Activated naive CD8-positive, alpha-beta T cell (primary cell): ENCODE measurements around the gene C6orf15.

Source experiments
- H3K27ac Mint-ChIP-seq: one replicate; pipeline ENCODE4 v1.8.0; 2021; ENCODE audit warnings: mixed read lengths
- H3K27me3 Mint-ChIP-seq: one replicate; pipeline ENCODE4 v1.8.0; 2021; ENCODE audit warnings: mixed read lengths
- H3K36me3 Mint-ChIP-seq: one replicate; pipeline ENCODE4 v1.8.0; 2021; ENCODE audit warnings: mixed read lengths
- H3K4me1 Mint-ChIP-seq: one replicate; pipeline ENCODE4 v1.8.0; 2021; ENCODE audit warnings: low read depth, mixed read lengths
- H3K4me3 Mint-ChIP-seq: one replicate; pipeline ENCODE4 v1.8.0; 2021; ENCODE audit warnings: mild to moderate bottlenecking, mixed read lengths
- H3K9me3 Mint-ChIP-seq: one replicate; pipeline ENCODE4 v1.8.0; 2021; ENCODE audit warnings: low read depth, mixed read lengths

The C6orf15 gene

GRCh38 chr6:31112478-31112877, at the start of gene C6orf15:
Gene C6orf15 (minus strand): TSS chr6:31112575. CDS start chr6:31112555, 20 bp downstream.
- Mint-ChIP-seq H3K9me3 (no peaks in the 10 kb centered on the region), H3K4me1 (no peaks in the 10 kb centered on the region), H3K4me3 (no peak within 1 kb of the TSS), H3K27me3 (no peaks in the 10 kb centered on the region), H3K27ac (no peak within 1 kb of the TSS), H3K36me3 (no peaks in the 10 kb centered on the region)

DNA sequence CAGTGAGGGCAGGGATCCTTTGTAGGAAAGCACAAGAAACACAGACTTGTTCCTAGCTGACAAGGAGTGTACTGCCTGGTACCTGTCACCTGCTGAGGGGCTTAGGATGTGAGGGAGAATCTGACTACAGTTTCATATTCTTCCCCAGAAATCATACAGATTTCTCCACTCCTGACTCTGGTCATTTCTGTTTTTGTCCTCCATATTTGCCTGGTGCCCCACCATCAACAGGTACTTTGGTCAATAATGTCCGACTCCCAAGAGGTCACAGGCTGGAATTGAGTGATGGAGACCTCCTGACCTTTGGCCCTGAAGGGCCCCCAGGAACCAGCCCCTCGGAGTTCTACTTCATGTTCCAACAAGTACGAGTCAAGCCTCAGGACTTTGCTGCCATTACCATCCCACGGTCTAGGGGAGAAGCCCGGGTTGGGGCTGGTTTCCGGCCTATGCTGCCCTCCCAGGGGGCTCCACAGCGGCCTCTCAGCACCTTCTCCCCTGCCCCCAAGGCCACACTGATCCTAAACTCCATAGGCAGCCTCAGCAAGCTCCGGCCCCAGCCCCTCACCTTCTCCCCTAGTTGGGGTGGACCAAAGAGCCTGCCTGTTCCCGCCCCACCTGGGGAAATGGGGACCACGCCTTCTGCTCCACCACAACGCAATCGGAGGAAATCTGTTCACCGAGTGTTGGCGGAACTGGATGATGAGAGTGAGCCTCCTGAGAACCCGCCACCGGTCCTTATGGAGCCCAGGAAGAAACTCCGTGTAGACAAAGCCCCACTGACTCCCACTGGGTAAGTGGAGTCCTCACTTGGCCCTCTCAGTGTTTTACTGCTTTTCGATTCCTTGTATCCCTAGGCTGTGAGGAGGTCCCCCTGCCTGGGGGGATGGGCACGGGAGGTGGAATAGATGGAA, 49.1 kb upstream of the C6orf15 start:
- Mint-ChIP-seq H3K9me3 (no peaks in the 10 kb centered on the region), H3K4me1 (peaks cover 23% of the 10 kb centered on the region), H3K36me3 (no peaks in the 10 kb centered on the region), H3K27me3 (no peaks in the 10 kb centered on the region), H3K27ac (no peak overlapping the region), H3K4me3 (no peak overlapping the region)

DNA sequence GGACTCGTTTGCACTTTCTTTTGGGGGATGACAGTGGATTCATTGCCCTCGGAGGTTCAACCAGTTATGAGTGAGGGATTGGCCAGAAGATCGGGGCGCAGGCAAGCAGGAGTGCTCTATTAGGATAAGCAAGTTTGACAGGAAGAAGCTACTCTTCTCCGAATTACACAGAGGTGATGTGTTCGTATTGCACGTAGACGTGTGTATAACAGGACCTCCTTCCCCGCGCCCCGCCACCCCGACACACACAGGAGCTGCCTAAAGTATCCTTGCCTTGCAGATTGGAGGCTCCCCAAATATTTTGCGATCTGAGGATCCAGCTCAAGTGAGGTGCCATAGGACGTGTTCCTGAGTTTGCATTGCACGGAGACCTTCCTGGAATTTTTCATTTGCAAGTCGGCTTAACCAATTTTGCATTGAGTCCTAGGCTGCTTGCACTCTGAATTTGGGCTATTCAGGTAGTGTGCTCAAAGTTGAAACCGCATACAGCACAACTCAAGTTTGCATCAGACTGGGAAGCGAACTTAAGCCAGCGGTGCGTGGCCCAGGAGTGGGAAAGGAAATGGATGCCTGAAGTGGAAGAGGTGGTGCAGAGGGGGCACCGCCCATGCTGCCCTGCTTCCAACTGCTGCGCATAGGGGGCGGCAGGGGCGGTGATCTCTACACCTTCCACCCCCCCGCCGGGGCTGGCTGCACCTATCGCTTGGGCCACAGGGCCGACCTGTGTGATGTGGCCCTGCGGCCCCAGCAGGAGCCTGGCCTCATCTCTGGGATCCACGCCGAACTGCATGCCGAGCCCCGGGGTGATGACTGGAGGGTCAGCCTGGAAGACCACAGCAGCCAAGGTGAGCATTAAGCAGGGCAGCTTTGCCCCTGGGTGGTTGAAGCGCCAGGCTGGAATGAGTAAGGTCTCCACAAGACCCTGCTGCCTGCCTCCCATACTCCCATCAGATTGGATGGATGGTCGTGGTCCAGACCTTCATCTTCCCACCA, 46.8 kb upstream of the C6orf15 start:
- H3K27ac Mint-ChIP-seq, result peak overlapping the region; percentile 86
- no peaks in the 10 kb centered on the region for H3K27me3 Mint-ChIP-seq
- H3K4me3 Mint-ChIP-seq, result peak overlapping the region; percentile 97
- H3K4me1 Mint-ChIP-seq, result peaks cover 23% of the 10 kb centered on the region
- H3K9me3 Mint-ChIP-seq, result no peaks in the 10 kb centered on the region
- peaks cover 2% of the 10 kb centered on the region for H3K36me3 Mint-ChIP-seq

DNA sequence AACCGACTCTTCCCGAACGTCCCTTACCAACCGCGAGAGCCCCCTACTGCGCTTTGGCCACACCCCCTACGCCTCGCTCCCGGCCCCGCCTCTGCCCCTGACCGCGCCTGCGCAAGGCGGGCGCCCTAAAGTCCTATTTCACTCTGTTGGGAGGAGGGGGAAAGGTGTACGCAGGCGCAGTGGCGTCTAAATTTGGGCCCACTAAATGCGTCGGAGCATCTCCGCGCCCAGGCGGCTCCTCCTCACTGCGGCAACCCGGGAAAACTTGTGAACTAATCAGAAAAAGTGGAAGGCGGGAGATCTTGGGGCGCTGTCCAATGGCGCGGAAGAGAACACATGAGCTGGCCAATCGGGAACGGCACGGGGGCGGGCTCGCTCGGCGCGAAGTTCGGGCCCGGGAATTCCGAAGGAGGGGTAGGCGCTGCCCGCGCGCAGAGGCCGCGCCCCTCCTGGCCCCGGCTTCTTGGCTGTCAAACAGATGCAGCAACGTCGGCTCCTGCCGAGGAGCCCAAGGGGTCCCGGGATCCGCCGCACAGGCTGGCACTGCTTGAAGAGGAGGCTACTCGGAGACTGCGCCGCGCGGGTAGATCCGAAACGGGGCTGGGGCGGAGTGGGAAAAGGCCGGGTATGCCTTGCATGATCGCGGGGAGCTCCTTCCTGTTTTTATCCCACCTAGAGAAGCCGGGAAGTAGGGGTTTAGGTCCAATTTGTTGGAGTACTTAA, 45.9 kb upstream of the C6orf15 start, which contains the start of gene TCF19:
TSS of gene TCF19 (plus strand) at position 450 of the 723 bp plus-strand sequence. CDS start 881 bp downstream, outside the sequence.
- Mint-ChIP-seq H3K27me3 (no peaks in the 10 kb centered on the region), H3K9me3 (no peaks in the 10 kb centered on the region), H3K27ac (peak within 1 kb of the TSS; percentile 86), H3K4me1 (peaks cover 23% of the 10 kb centered on the region), H3K4me3 (peak within 1 kb of the TSS; percentile 97), H3K36me3 (peaks cover 2% of the 10 kb centered on the region)

GRCh38 chr6:31157513-31158139, 45.3 kb upstream of the C6orf15 start, which contains the start of gene CCHCR1:
Gene CCHCR1 (minus strand): TSS chr6:31157802. CDS start chr6:31157600, 202 bp downstream.
- Mint-ChIP-seq H3K36me3 (peaks cover 2% of the 10 kb centered on the region), H3K27me3 (no peaks in the 10 kb centered on the region), H3K27ac (peak within 1 kb of the TSS; percentile 86), H3K4me1 (peaks cover 23% of the 10 kb centered on the region), H3K4me3 (peak within 1 kb of the TSS; percentile 97), H3K9me3 (no peaks in the 10 kb centered on the region)

GRCh38 chr6:31156641-31157040, 44.3 kb upstream of the C6orf15 start:
- Mint-ChIP-seq H3K4me3 (peak overlapping the region; percentile 97), H3K27ac (no peak overlapping the region), H3K27me3 (no peaks in the 10 kb centered on the region)

DNA sequence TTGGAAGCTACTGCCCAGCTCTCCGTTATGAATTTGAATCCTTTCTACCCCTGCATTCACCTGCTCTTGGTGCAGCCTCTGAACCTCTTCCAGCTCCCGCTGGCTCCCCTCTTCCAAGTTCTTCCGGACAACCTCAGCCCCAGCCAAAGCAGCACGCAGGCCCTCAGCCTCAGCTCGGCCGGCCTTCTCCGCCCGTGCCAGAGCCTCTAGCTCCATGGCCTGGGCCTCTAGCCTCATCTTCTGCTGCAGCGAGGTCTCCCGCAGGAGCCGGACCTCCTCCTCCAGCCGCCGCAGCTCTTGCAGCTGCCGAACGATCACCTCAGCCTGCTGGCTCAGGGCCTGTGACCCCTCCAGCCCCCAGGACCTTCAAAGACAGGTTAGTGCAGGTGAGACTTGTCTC, 42.1 kb upstream of the C6orf15 start:
- no peak overlapping the region for H3K4me3 Mint-ChIP-seq
- H3K4me1 Mint-ChIP-seq, result peaks cover 19% of the 10 kb centered on the region
- peaks cover 2% of the 10 kb centered on the region for H3K36me3 Mint-ChIP-seq
- no peak overlapping the region for H3K27ac Mint-ChIP-seq
- no peaks in the 10 kb centered on the region for H3K27me3 Mint-ChIP-seq
- H3K9me3 Mint-ChIP-seq, result no peaks in the 10 kb centered on the region

More at GRCh38 chr6:31156641-31157040, 44.3 kb upstream of the C6orf15 start:
- H3K4me1 Mint-ChIP-seq, result peaks cover 23% of the 10 kb centered on the region
- H3K36me3 Mint-ChIP-seq, result peaks cover 2% of the 10 kb centered on the region
- no peaks in the 10 kb centered on the region for H3K9me3 Mint-ChIP-seq

- H3K36me3 Mint-ChIP-seq, result peaks cover 2% of the 10 kb centered on the region
- no peaks in the 10 kb centered on the region for H3K9me3 Mint-ChIP-seq
- H3K4me1 Mint-ChIP-seq, result peaks cover 7% of the 10 kb centered on the region
- H3K27ac Mint-ChIP-seq, result no peak overlapping the region
- no peaks in the 10 kb centered on the region for H3K27me3 Mint-ChIP-seq
- no peak overlapping the region for H3K4me3 Mint-ChIP-seq
Measured at GRCh38 chr6:31152781-31153180, 40.4 kb upstream of the C6orf15 start.

DNA sequence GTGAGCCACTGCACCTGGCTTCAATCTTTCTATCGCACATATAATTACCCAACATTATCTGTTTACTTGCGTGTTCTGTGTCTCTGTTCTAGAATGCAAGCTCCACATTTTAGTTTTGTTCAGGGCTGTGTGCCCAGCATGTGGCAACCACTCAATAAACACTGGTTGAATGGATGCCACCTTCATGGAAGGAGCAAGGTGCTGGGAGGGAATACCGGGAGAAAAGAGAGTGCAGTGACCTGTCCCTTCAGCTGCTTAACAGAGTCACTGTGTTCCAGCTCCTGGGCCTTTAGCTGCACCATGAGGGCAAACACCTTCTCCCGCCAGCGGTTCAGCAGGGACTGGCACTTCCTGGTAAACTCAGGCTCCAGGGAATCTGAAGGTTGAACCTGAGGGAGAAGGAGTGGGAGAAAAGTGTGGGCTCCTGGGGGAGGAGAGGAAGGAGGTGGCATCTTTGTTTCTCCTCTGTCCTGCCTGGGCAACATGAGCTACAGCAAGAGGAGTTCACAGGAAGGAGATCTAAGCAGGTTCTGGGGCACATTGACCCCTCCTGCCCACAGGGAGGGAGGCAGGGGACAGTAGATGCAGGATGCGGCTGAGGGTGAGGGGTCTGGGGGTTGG, 37.6 kb upstream of the C6orf15 start:
- H3K9me3 Mint-ChIP-seq, result no peaks in the 10 kb centered on the region
- H3K27ac Mint-ChIP-seq, result no peak overlapping the region
- peaks cover 2% of the 10 kb centered on the region for H3K36me3 Mint-ChIP-seq
- H3K4me1 Mint-ChIP-seq, result no peaks in the 10 kb centered on the region
- no peaks in the 10 kb centered on the region for H3K27me3 Mint-ChIP-seq
- H3K4me3 Mint-ChIP-seq, result no peak overlapping the region

DNA sequence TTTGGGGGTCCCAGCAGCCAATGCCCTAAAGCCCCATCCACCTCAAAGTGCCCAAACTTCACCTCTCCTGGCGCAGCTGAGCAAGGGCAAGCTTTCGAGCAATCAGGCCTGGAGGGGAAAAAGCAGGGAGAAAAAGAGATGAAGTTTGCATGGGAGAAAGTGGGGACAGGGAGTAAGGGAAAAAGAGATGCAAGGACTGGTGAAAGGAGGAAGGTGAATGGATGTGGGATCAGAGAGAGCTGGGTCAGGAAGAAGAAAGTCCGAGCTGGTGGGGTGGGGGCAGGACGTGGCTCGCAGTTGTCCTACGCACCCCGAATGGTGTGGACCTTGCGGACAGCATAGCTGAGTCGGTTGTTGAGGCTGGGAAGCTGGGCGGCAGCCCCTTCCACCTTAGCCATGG, 33.0 kb upstream of the C6orf15 start:
- Mint-ChIP-seq H3K27me3 (no peaks in the 10 kb centered on the region), H3K9me3 (no peaks in the 10 kb centered on the region), H3K36me3 (peaks cover 2% of the 10 kb centered on the region), H3K27ac (no peak overlapping the region), H3K4me3 (no peak overlapping the region), H3K4me1 (no peaks in the 10 kb centered on the region)

DNA sequence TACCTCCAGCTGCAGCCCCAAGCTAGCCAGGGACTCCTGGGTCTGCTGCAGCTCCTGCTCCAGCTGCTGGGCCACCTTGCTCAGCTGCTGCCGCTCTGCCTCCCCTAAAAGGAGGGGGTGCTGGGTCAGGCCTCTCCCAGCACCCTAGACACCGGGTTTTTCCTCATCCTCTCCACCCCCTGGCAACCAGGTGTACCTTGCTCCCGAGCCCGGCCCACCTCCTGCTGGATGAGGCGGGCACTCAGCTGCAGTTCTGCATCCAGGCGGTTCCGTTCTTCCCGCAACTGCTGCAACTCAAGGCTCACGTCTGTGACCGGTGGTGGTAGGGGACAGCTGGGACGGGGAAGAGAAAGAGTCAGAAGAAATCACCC, 32.6 kb upstream of the C6orf15 start:
- no peak overlapping the region for H3K27ac Mint-ChIP-seq
- no peaks in the 10 kb centered on the region for H3K4me1 Mint-ChIP-seq
- H3K4me3 Mint-ChIP-seq, result no peak overlapping the region
- H3K9me3 Mint-ChIP-seq, result no peaks in the 10 kb centered on the region
- H3K36me3 Mint-ChIP-seq, result peaks cover 2% of the 10 kb centered on the region
- H3K27me3 Mint-ChIP-seq, result no peaks in the 10 kb centered on the region

DNA sequence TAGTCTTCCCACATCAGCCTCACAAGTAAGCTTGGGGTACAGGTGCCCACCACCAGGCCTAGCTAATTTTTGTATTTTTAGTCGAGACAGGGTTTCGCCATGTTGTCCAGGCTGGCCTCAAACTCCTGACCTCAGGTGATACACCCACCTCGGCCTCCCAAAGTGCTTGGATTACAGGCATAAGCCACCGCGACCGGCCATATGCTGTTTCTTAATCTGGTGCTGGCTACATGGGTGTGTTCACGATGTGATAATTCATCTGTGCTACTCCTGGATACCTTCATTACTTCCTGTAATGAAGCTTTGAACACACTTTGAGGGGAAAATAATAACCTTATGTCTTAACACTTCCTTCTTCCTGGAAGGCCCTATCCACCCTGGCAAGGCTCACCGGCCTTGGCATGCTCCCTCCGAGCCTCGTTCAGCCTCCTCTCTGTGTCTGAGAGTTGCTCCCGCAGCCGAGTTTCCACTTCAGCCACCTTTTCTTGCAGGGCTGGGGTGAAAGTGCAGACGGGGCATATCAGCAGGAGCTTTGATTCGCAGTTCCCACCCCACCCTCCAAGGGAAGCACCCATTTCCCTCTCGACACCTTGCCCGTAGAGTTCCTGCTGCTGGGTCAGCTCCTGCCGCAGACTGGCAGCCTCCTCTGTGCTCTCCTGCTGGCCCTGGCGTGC, 32.1 kb upstream of the C6orf15 start:
- H3K27me3 Mint-ChIP-seq, result no peaks in the 10 kb centered on the region
- H3K36me3 Mint-ChIP-seq, result peaks cover 2% of the 10 kb centered on the region
- no peaks in the 10 kb centered on the region for H3K9me3 Mint-ChIP-seq
- no peaks in the 10 kb centered on the region for H3K4me1 Mint-ChIP-seq
- H3K4me3 Mint-ChIP-seq, result no peak overlapping the region
- H3K27ac Mint-ChIP-seq, result no peak overlapping the region

DNA sequence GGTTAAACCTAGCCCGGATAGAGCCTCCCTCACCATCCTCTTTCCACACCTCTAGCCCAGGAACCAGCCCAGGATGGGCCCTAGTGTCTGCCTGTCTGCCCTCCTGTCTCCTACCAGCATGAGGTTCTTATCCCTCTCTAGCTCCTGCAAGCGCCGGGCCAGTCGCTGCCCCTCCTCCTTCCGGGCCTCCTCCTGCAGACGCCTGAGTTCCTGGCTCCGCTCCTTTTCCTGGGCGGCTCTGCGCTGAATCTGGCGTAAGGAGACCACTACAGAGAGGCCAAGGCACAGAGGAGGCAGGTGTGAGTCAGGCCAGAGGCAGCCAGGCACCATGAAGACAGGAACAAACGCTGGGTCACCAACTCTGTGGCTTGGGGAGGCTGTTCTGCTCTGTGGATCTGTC, 30.8 kb upstream of the C6orf15 start:
- Mint-ChIP-seq H3K4me3 (no peak overlapping the region), H3K27ac (no peak overlapping the region), H3K36me3 (peaks cover 2% of the 10 kb centered on the region), H3K4me1 (peaks cover 2% of the 10 kb centered on the region), H3K9me3 (no peaks in the 10 kb centered on the region), H3K27me3 (no peaks in the 10 kb centered on the region)
